MG63 (cell line): ENCODE measurements around the gene SPIN2A. TPM values are rescaled to one million over a fixed set of nuclear protein-coding genes. Genes with fewer than 3 reads are reported as not detected.
"Not testable (repeated sequence)": the region's sequence is repeated elsewhere in the genome, so short reads cannot be mapped to it uniquely, and the experiment has no call there.

Source experiments
- DNase-seq: peaks from one replicate; pipeline ENCODE4 v3.0.0-alpha.2; 2020
- H3K27me3 ChIP-seq: fragments of 250-450 bp; sonication (Bioruptor Pico); 2 replicates; pipeline ENCODE4 v1.5.1; 2020; ENCODE audit warnings: mild to moderate bottlenecking, moderate library complexity
- H3K36me3 ChIP-seq: fragments of 250-450 bp; sonication (Bioruptor Pico); 2 replicates; pipeline ENCODE4 v1.5.1; 2020; ENCODE audit warnings: mild to moderate bottlenecking, moderate library complexity
- H3K4me3 ChIP-seq: fragments of 250-450 bp; sonication (Bioruptor Pico); 2 replicates; pipeline ENCODE4 v1.5.1; 2020; ENCODE audit warnings: mild to moderate bottlenecking, moderate library complexity
- H3K9me3 ChIP-seq: fragments of 250-450 bp; sonication (Bioruptor Pico); 2 replicates; pipeline ENCODE4 v1.5.1; 2020; ENCODE audit warnings: mild to moderate bottlenecking, moderate library complexity
- total RNA-seq: library from RNA; depleted of rRNA; stranded (reverse); fragments of >200 nt; shearing (Covaris generic); gene quantifications from 2 replicates; pipeline ENCODE4 v1.2.3, GENCODE V29; 2014; ENCODE audit warnings: low replicate concordance; rRNA removed

The SPIN2A gene
- not detected in 2 replicates for total RNA-seq

DNA sequence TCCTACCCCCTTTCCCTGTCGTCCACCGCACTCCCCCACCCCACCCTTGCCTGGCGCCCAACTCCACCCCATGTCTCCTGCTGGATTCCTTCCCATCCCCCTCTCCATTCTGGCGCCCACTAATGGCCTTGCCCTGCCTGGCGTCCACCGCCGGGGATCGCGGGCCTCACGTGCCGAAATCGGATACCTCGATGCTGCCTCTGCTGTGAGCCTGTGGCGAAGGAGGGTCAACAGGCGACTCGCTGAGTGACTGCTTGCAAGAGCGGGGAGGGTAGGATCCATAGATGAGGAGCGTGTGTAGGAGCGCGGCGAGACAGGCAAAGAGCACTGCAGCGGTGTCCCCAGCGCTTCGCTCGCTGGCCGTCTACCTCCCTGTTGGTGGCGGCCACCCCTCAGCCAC is at the start of gene SPIN2A:
SPIN2A (minus strand) TSS at position 325 of the 400 bp plus-strand sequence. CDS start 800 bp downstream, outside the sequence.
- H3K27me3 ChIP-seq, DNase-seq, H3K4me3 ChIP-seq, H3K36me3 ChIP-seq, H3K9me3 ChIP-seq: not testable (repeated sequence)

- DNase-seq = no peak
- no peak overlapping the region for H3K4me3 ChIP-seq
Measured at GRCh38 chrX:57178605-57179004, 41.4 kb upstream of the SPIN2A start.

DNA sequence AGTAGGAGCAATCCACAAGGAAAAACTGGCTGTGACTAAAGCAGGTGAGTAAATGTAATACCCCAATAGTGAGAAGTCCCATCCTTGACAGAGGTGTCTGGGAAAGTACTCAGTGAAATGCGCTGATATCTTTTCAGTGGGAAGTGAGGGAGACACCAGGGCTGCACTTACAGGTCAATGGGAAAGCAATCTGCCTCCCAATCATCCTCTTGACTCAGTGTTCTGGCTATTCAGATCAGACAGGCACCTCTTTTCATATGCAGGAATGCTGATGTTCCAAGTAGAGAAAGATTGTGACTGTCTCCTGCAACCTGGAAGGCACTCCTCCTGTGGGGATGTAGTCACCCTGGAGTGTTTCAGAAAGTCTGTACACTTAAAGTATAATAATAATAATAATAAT is 39.9 kb upstream of the SPIN2A start:
- H3K4me3 ChIP-seq = no peak overlapping the region
- H3K9me3 ChIP-seq = no peaks in the 10 kb centered on the region
- no peaks in the 10 kb centered on the region for H3K27me3 ChIP-seq
- DNase-seq = no peak
- no peaks in the 10 kb centered on the region for H3K36me3 ChIP-seq

More at GRCh38 chrX:57178605-57179004, 41.4 kb upstream of the SPIN2A start:
- Histone ChIP-seq H3K9me3 (no peaks in the 10 kb centered on the region), H3K36me3 (no peaks in the 10 kb centered on the region), H3K27me3 (no peaks in the 10 kb centered on the region)

DNA sequence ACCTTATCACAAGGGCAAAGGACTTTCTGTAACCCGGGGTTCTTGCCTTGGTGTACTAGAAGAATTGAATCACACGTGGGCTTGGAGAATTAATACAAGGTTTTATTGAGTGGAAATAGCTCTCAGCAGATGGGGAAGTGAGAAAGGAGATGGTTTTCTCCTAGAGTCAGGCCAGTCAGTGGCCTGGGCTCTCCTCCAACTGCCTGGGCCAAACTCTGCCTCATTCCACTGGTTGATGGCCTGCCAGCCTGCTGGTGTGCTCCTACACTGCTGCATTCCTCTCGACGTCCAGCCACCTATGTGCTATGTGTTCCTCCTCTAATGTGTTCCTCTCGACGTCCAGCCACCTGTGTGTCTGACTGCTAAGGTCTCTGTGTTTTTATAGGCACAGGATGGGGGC is 35.3 kb upstream of the SPIN2A start:
- Histone ChIP-seq H3K4me3 (no peak overlapping the region), H3K36me3 (no peaks in the 10 kb centered on the region), H3K27me3 (no peaks in the 10 kb centered on the region), H3K9me3 (no peaks in the 10 kb centered on the region)
- DNase-seq = peak; percentile 56

- peak; percentile 2 for DNase-seq
Measured at GRCh38 chrX:57156397-57157049, 19.3 kb upstream of the SPIN2A start.

DNA sequence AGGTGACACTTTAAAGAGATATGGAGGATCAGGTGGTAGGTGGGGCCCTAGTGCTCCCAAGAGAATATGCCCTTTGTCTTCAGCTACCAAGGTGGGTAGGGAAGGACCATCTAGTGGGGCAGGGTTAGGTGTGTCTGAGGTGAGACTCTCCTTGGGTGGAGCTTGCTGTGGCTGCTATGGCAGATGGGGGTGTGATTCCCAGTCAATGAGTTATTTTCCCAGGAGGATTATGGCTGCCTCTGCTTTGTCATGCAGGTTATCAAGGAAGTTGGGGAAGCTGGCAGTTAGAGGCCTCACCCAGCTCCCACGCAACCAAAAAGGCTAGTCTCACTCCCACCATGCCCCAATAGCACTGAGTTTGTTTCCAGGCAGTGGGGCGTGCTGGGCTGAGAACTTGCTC is 18.0 kb upstream of the SPIN2A start:
- no peak overlapping the region for H3K4me3 ChIP-seq
- no peaks in the 10 kb centered on the region for H3K27me3 ChIP-seq
- no peak for DNase-seq
- H3K9me3 ChIP-seq = no peaks in the 10 kb centered on the region
- H3K36me3 ChIP-seq = no peaks in the 10 kb centered on the region

More at GRCh38 chrX:57156397-57157049, 19.3 kb upstream of the SPIN2A start:
- Histone ChIP-seq H3K9me3 (no peaks in the 10 kb centered on the region), H3K36me3 (no peaks in the 10 kb centered on the region), H3K27me3 (no peaks in the 10 kb centered on the region), H3K4me3 (no peak overlapping the region)

DNA sequence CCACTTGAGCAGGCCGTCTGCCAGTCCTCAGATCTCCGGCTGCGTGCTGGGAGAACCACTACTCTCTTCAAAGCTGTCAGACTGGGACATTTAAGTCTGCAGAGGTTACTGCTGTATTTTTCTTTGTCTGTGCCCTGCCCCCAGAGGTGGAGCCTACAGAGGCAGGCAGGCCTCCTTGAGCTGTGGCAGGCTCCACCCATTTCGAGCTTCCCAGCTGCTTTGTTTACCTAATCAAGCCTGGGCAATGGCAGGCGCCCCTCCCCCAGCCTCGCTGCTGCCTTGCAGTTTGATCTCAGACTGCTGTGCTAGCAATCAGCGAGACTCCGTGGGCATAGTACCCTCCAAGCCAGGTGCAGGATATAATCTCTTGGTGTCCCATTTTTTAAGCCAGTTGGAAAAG is 15.0 kb upstream of the SPIN2A start:
- H3K4me3 ChIP-seq, H3K9me3 ChIP-seq, H3K36me3 ChIP-seq, DNase-seq, H3K27me3 ChIP-seq: not testable (repeated sequence)

DNA sequence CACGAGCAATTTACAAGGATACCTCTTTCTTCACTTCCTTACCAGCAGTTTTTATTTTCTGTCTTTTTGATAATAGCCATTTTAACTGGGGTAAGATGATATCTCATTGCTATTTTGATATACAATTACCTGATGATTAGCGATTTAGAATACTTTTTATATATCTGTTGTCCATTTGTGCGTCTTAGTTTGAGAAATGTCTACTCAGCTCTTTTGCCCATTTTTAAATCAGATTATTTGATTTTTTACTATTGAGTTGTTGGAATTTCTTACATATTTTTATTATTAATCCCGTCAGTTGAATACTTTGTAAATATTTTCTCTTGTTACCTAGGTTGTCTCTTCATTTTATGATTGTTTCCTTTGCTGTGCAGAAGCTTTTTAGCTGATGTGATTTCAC is 1.5 kb upstream of the SPIN2A start:
- Histone ChIP-seq H3K27me3 (no peaks in the 10 kb centered on the region), H3K36me3 (no peaks in the 10 kb centered on the region), H3K9me3 (no peaks in the 10 kb centered on the region), H3K4me3 (no peak overlapping the region)
- DNase-seq = no peak

GRCh38 chrX:57137501-57137900 is 304 bp upstream of the SPIN2A start:
- Histone ChIP-seq H3K27me3 (no peaks in the 10 kb centered on the region), H3K9me3 (no peaks in the 10 kb centered on the region), H3K36me3 (no peaks in the 10 kb centered on the region), H3K4me3 (no peak overlapping the region)
- no peak for DNase-seq

- H3K9me3 ChIP-seq, H3K36me3 ChIP-seq, H3K4me3 ChIP-seq: not testable (repeated sequence)
Measured at GRCh38 chrX:57136589-57136988, 608 bp downstream of the SPIN2A start.

GRCh38 chrX:57135287-57135686 is 1.9 kb downstream of the SPIN2A start:
- no peaks in the 10 kb centered on the region for H3K36me3 ChIP-seq
- no peaks in the 10 kb centered on the region for H3K9me3 ChIP-seq
- no peaks in the 10 kb centered on the region for H3K27me3 ChIP-seq
- H3K4me3 ChIP-seq = no peak overlapping the region
- DNase-seq = no peak

More at GRCh38 chrX:57136589-57136988, 608 bp downstream of the SPIN2A start:
- H3K27me3 ChIP-seq, DNase-seq: not testable (repeated sequence)

- Histone ChIP-seq H3K27me3 (no peaks in the 10 kb centered on the region), H3K36me3 (no peaks in the 10 kb centered on the region), H3K9me3 (no peaks in the 10 kb centered on the region), H3K4me3 (no peak overlapping the region)
- DNase-seq = no peak
Measured at GRCh38 chrX:57134702-57135101, 2.5 kb downstream of the SPIN2A start.

- Histone ChIP-seq H3K36me3 (no peaks in the 10 kb centered on the region), H3K9me3 (no peaks in the 10 kb centered on the region), H3K4me3 (no peak overlapping the region), H3K27me3 (no peaks in the 10 kb centered on the region)
- DNase-seq = no peak
Measured at GRCh38 chrX:57133706-57134105, 3.5 kb downstream of the SPIN2A start.

- not testable (repeated sequence) for H3K4me3 ChIP-seq, H3K36me3 ChIP-seq, H3K9me3 ChIP-seq, H3K27me3 ChIP-seq
- DNase-seq = peak; percentile 29
Measured at GRCh38 chrX:57133284-57133683, 3.9 kb downstream of the SPIN2A start.

DNA sequence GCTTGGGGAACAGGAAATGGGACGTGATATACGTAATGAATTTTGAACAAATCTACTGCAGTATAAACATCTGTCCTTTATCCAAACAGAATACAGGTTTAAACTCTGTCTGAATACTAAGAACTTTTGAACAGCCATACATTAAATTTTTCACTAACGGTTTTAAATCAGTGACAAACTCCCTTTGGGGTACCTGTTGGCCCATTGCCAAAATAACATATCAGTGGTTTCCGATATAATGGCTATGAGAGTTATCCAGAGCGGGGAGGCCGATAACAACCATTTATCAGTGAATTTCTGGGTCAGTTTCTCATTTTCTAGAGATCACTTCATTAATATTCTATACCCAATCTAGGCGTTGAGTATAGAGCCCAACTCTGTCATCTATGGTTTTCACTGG is 5.2 kb downstream of the SPIN2A start:
- Histone ChIP-seq H3K27me3 (no peaks in the 10 kb centered on the region), H3K9me3 (no peaks in the 10 kb centered on the region), H3K36me3 (no peaks in the 10 kb centered on the region), H3K4me3 (no peak overlapping the region)
- no peak for DNase-seq

DNA sequence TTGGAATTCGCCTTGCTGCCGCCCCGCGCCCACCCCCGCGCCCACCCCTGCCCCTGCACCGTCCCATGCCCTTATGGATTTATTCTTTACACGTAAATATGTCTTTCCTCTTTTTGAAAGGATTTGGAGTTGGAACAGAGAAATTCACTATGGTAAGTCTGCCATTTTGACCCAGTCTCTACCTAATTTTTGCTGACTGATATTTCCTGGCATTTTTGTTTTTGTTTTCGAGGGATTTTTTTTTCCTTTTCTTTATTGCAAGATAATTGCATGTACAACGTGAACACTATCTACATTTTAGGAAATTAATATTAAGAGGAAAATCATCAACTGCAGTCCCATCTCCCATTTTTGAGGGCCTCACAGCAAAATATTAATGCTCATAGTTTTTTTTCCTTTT is 15.4 kb downstream of the SPIN2A start:
- peak overlapping the region; percentile 68 for H3K4me3 ChIP-seq
- H3K9me3 ChIP-seq = no peaks in the 10 kb centered on the region
- no peaks in the 10 kb centered on the region for H3K27me3 ChIP-seq
- peaks cover 4% of the 10 kb centered on the region; the same call in 1 of the 2 replicates for H3K36me3 ChIP-seq
- DNase-seq = no peak

GRCh38 chrX:57121162-57121755 is 15.9 kb downstream of the SPIN2A start, which contains the start of gene SPIN2B:
Gene SPIN2B, minus strand, starts transcription at chrX:57121548.
- H3K4me3 ChIP-seq = peak within 1 kb of the TSS; percentile 68
- H3K27me3 ChIP-seq = no peaks in the 10 kb centered on the region
- no peaks in the 10 kb centered on the region for H3K9me3 ChIP-seq
- peaks cover 10% of the 10 kb centered on the region for H3K36me3 ChIP-seq
- peak; percentile 88 for DNase-seq

DNA sequence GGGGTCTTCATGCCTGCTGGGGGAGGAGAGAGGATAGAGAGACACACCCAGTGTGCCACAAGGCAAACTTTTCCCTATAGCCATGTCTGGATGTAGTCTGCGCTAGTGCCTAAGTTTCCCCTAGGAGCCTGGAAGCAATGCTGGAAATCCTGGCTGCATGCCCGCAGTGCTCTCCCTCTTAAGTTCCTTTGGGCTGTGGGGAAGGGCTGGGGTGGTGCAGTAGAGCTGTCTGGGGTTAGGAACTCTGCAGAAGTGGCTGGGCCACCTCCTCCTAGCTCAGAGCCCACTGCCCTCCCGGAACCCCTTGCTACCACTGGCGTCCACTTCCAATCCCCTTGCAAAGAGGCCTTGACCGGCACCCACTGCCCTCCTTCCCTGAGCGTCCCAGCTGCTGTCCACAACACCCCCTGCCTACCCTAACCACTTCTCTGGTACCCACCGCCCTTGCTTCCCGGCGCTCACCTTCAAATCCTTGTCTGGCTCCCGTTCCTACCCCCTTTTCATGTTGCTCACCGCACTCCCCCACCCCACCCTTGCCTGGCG is 16.5 kb downstream of the SPIN2A start:
- peak overlapping the region; percentile 68 for H3K4me3 ChIP-seq
- H3K27me3 ChIP-seq, H3K9me3 ChIP-seq, DNase-seq: not testable (repeated sequence)
- H3K36me3 ChIP-seq = peaks cover 12% of the 10 kb centered on the region
